ENCODE measurements around the gene BLOC1S3.
A peak's percentile ranks its signal among the peaks of the same experiment; 100 is the strongest.

Gene BLOC1S3

GRCh38 chr19:45162608-45163143, 15.9 kb upstream of the BLOC1S3 start:
- no peak for DNase-seq

DNA sequence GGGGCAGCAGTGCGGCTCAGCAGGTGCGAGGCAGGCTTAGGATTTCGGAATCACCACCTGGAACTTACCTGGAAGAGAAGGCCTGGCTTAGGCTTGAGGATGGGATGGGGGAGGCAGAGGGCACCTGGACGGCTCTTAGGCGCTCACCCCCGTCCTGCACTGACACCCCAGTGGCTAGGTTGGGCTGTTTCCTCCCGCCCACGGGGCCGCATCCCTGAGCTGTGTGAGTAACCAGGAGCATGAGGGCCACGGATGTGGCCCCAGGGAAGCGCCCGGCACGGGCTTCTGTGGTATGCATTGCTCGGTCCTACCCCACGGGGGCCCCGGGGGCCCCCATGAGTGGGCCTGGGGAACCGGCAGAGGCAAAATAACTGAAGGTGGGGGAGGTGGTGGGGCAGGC, 15.4 kb upstream of the BLOC1S3 start:
- no peak for DNase-seq

DNA sequence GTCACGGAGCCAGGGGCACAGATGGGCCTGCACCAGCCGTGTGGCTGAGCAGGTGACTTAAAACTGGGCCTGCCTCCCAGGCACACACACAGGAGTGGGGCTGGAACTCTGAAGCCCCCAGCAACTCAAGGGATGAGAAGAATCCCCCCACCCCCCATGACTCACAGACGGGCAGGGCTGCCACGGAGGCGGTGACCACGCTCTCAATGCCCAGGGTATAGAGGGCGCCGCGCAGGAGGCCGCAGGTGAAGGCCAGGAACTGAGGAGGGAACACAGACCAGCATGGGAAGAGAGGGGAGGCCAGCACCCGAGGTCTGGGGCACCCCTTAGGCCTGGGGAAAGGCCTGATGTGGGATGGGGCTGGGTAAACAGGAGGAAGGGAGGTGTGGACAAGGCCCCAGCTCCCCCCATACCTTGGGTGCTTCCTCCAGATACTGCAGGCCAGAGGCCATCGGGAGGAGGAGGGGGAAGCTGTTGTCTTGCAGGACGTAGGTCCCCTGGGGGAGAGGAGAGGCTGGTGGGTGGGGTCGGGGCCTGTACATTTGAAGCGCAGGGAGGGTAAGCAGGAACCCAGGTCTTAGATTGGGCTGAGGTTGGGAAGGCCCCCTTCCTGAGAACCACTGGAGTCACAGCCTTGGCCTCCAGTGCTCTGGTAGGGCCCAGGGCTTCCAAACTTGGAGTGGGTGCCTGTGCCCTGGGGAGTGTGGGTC, 14.7 kb upstream of the BLOC1S3 start:
- no peak for DNase-seq

DNA sequence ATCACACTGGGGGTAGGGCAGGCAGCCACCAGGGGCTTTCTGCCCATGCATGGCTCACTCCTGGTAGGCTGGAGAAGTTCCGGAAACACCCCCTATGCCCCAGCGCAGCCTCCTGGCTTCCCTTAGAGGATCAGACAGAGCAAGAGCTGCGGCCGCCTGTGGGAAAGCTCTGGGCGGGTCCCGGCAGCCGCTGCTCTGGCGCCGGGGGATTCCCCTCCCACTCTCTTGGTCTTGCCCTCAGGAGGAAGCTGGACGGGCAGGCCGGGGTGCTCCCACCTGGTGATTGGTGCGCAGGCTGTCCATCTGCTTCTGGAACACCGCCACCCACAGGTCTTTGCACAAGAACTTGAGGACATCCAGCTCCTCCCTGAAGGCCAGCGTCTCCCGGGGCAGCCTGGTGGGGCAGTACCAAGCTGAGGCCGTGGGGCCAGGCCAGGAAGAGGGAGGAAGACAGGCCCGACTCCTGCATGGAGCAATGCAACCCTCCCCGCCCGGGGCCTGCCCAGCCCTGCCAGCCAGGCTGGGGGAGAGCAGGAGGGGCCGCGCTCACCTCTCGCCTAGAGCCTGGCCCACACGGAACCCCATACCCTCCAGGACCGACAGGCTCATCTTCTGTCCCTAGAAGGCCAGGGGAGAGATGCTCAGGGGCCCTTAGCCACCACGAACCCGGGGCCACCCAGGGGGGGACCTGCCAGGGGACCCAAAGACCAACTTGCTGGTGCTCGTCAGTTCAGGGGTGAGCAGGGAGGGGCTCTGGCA, 13.8 kb upstream of the BLOC1S3 start:
- DNase-seq = peak; percentile 65

- no peak for DNase-seq
Measured at GRCh38 chr19:45166723-45167252, 11.8 kb upstream of the BLOC1S3 start.

DNA sequence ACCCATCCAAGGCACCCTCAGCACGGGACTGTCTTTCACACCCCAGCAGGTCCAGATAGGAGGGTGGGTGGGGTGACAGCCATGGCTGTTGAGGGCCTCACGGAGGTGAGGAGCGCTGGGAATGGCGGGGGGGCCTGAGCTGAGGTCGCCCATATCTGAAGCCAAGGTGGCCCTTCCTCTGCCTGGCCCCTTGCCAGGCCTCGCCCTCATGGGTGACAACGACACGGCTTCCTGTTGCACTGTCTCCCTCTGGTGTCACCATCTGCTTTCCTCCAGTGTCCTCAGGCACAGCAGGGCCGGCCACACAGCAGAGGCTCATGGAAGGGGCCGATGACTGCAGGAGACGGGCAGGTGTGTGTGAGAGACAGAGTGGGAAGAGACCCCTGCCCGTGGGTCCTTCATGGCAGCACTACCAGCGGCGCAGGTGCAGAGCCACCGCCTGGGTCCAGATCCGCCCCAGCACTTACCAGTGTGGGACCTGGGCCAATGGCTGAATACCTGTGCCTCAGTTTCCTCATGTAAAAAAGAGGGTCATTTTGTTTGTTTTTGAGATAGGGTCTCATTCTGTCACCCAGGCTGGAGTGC, 9.7 kb upstream of the BLOC1S3 start:
- DNase-seq = no peak

DNA sequence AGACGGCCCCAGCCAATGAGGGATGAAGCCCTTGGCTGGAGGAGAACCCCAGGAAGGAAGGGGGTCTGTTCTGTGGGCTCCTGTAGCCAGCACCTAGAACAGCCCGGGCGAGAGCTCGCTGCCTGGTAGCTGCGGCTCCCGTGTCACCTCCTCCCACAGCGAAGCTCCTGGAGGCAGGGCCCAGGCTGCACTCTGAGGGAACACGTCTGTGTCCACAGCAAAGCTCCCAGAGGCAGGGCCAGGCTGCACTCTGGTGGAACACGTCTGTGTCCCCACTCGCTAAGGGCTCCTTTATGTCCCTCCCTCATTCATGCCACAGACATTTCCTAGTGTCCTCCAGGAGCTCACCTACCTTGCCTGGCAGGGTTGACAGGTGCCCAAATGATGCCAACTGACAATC, 9.0 kb upstream of the BLOC1S3 start:
- DNase-seq = no peak

DNA sequence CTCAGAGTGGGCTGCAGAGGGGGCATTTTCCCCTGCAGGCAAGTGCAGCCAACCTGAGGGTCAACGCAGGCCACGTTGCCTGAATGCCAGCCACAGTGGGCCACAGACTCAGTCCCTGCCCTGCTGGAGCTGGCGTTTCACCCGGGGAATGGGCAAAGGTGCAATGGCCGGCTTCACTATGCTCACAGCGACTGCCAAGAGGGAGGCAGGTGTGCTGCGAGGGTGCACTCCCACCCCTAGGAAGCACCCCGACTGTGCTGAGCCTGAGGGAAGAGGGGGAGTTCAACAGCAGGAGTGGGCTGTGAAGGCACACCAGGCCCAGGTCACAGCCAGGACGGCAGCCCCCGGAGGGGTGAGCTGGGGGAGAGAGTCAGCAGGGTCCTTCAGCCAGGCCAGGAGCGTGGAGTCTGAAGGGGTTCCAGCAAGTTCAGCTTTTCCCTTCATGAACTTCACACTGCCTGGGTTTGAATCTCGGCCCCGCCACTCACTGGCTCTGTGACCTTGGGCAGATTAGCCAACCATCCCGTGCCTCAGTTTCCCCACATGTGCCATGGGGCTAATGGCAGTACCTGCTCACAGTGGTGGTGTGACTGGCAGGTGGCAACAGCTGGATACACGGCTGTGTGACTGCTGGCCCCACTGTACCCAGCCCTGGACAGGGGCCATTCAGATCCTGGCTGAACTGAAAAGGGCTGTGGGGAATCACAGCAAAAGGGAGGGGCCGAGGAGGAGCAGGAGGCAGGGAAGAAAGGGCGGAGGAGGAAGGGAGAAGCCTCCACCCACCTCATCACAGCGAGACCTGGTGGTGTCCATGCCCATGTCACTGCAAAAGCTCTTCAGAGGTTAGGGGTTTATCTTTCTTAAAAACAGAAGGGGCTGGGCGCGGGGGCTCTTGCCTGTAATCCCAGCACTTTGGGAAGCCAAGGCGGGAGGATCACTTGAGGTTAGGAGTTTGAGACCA, 8.2 kb upstream of the BLOC1S3 start:
- DNase-seq = no peak

DNA sequence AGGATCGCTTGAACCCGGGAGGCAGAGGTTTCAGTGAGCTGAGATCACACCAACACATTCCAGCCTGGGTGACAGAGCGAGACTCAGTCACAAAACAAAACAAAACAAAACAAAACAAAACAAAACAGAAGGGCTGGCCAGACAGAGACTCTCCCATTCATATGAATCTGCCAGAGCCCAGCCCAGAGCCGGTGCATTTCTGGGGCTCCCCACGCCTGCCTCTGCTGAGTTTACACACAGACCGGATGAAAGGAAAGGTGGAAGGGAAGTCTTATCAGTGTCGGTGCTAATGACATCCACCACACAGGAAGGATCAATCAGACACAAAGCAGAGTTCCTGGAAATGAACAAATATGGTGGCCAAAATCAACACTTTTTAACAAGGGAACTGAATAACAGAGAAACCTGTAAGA, 7.4 kb upstream of the BLOC1S3 start:
- DNase-seq = peak; percentile 77

DNA sequence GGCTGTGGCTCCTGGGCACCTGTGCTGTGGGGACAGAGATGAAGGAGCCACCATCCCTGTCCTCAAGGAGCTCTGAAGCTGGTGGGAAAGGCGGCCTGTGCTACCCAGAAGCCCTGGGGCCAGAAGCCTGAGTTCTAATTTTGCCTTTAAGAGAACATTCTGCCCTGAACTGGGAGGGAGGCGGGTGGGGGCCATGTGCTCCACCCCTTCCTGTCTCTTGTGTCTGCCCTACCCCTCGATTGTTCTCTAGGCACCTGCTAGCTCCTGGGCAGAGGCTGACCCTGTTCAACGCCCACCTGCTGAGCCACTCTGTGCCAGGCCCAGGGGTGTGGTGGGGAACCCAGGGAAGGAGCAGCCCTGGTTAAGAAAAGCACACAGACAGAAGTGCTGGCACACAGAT, 6.4 kb upstream of the BLOC1S3 start:
- DNase-seq = peak; percentile 26

DNA sequence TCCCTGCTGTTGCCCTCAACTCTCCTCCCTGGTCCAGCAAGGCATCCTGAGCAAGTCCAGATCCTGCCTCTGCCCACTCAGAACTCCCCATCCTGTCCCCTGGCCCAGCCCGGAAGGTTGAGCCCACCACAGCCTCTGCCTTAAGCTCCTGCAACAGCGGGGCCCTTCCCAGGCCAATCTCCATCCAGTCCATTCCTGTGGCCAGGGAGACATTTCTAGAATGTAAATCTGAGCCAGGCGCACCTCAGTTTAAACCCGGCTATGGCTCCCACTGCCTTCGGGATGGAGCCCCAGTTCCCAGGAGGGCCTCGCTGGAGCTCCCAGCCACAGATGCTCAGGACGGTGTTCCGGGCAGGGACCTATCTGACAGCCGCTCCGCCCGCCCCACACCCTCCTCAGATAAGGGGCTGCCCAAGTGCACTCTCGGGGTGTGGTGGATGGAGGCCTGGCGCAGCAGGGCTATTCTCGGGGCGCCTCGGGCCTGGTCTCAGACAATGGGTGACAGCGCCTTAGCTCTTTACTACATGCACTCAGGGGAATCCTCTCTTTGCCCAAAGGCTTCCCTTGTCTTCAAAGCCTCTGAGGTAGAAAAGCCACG, 5.9 kb upstream of the BLOC1S3 start:
- no peak for DNase-seq

GRCh38 chr19:45173816-45174215, 4.8 kb upstream of the BLOC1S3 start:
- no peak for DNase-seq

GRCh38 chr19:45175515-45176345, 2.9 kb upstream of the BLOC1S3 start:
- no peak for DNase-seq

GRCh38 chr19:45177817-45178261, 745 bp upstream of the BLOC1S3 start, which contains the start of gene TRAPPC6A:
Gene TRAPPC6A (minus strand): TSS chr19:45178237. CDS start chr19:45178218, 19 bp downstream.
- peak; percentile 70 for DNase-seq

DNA sequence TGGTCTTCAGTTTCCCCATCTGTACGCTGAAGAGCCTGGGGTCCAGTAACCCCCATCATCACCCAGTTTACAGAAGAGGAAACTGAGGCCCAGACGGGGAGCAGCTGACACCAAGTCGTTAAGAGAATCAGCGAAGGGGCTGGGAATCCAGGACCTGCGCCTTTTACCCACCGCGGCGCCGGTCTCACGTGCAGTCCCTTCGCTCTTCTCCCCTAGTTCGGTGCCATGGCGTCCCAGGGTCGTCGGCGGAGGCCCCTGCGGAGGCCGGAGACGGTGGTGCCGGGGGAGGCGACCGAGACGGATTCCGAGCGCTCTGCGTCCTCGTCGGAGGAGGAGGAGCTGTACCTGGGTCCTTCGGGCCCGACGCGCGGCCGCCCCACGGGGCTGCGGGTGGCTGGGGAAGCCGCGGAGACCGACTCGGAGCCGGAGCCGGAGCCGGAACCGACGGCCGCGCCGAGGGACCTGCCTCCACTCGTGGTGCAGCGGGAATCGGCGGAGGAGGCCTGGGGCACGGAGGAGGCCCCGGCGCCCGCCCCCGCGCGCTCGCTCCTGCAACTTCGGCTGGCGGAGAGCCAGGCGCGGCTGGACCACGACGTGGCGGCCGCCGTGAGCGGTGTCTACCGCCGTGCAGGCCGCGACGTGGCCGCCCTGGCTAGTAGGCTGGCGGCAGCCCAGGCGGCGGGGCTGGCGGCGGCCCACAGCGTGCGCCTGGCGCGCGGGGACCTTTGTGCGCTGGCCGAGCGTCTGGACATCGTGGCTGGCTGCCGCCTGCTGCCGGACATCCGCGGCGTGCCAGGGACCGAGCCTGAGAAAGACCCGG, 698 bp downstream of the BLOC1S3 start:
- no peak for DNase-seq

GRCh38 chr19:45179892-45180370, 1.3 kb downstream of the BLOC1S3 start:
- DNase-seq = no peak

DNA sequence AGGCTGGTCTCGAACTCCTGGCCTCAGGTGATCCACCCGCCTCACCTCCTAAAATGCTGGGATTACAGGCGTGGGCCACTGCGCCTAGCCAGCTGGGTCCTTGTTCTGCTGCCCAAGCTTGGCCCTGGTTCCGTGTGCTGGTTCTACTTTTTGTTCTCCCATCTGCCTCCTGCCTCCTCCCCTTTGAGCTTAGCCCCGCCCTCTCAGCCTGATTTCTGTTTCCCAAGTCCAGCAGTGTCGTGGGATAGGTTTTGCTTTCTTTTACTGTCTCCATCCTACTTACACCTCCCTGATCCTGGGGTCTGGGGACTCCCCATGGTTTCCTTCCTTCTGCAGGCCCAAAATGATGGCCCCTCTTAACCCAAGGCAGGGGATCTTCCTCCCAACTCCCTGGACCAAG, 2.4 kb downstream of the BLOC1S3 start:
- no peak for DNase-seq

DNA sequence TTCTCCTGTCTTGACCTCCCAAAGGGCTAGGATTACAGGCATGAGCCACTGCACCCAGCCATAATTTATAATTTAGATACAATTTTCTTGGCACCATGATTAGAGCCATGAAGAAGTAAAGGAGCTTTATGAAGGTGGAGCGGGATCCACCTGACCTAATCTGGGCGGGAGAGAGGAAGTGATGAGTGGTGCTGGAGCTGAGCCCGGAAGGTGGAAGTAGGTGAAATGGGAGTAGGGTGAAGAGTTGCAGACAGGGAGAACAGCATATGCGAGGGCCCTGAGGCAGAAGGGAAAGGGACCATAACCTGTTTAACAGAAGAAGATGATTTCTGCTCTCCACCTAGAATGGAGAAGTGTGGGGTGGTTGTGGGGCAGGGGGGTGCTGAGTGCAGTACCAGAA, 4.2 kb downstream of the BLOC1S3 start:
- no peak for DNase-seq

DNA sequence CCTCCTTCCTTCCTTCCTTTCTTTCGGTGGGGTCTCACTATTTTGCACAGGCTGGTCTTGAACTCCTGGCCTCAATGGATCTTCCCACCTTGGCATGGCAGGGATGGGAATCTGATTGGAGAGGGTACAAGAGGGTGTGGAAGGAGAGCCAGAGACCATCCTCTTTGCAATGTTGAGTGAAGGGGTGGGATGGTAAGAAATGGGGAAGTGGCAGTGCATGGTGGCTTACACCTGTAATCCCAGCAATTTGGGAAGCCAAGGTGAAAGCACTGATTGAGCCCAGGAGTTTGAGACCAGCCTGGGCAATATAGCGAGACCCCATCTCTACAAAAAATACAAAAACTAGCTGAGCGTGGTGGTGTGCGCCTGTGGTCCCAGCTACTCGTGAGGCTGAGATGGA, 5.5 kb downstream of the BLOC1S3 start:
- no peak for DNase-seq

All from CD4-positive, alpha-beta T cell treated with Interleukin-15 for 1 hour (primary cell).